Neural progenitor cell (in vitro differentiated cells): Measurements from ENCODE around the gene DLL3.

ENCODE experiments used
- EZH2 ChIP-seq: fragments of 200-600 bp; sonication (generic); IDR thresholded peaks from 2 replicates; pipeline ENCODE4 v1.6.1; 2017; ENCODE audit warnings: antibody characterized with exemption, mild to moderate bottlenecking, moderate library complexity
- EZH2phosphoT487 ChIP-seq: fragments of 200-600 bp; sonication (generic); IDR thresholded peaks from 2 replicates; pipeline ENCODE4 v1.6.1; 2017; ENCODE audit warnings: antibody characterized with exemption
- TF ChIP-seq, protein P1 (sequence below): fragments of 200-600 bp; sonication (generic); IDR thresholded peaks from 2 replicates; pipeline ENCODE4 v1.5.1; 2017; ENCODE audit warnings: antibody characterized with exemption, mild to moderate bottlenecking

DNA sequence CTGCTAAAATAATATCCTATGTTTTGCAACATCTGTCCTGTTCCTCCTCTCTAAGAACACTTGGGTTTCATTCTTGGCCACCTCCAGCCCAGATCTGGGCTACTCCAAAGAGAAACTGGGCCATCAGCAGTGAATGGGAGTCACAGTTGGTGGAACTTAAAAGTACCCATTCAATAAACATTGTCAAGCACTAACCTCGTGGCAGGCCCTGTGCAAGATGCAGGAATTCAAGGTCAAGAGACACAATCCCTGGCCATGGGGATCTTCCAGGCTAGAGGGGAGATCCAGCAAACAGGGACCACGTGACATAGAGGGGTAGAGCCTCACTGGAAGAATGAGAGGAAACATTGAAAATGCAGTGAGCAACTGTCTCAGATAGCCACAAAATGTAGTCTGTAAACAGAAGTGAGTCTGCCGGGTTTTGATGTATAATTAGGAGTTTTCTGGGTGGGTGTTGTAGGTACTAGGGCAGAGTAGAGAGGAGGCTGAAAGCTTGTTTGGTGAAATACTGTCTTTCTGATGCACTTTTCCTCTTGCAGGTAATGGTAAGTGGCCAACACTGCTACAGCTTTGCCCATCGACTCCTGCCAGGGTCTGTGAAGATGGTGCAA, 56.1 kb downstream of the DLL3 start:
- TF ChIP-seq, protein P1, sequence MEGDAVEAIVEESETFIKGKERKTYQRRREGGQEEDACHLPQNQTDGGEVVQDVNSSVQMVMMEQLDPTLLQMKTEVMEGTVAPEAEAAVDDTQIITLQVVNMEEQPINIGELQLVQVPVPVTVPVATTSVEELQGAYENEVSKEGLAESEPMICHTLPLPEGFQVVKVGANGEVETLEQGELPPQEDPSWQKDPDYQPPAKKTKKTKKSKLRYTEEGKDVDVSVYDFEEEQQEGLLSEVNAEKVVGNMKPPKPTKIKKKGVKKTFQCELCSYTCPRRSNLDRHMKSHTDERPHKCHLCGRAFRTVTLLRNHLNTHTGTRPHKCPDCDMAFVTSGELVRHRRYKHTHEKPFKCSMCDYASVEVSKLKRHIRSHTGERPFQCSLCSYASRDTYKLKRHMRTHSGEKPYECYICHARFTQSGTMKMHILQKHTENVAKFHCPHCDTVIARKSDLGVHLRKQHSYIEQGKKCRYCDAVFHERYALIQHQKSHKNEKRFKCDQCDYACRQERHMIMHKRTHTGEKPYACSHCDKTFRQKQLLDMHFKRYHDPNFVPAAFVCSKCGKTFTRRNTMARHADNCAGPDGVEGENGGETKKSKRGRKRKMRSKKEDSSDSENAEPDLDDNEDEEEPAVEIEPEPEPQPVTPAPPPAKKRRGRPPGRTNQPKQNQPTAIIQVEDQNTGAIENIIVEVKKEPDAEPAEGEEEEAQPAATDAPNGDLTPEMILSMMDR, result no peak
- TF ChIP-seq EZH2phosphoT487 (no peak), EZH2 (no peak)
